Fibroblast of the conjunctiva (primary cell): ENCODE results near the gene SETD2.
A peak's percentile ranks its signal among the peaks of the same experiment; 100 is the strongest.

Source experiments
- DNase-seq: peaks from one replicate; pipeline ENCODE4 v3.0.0-alpha.2; 2010; ENCODE audit warnings: low read depth

SETD2 gene

DNA sequence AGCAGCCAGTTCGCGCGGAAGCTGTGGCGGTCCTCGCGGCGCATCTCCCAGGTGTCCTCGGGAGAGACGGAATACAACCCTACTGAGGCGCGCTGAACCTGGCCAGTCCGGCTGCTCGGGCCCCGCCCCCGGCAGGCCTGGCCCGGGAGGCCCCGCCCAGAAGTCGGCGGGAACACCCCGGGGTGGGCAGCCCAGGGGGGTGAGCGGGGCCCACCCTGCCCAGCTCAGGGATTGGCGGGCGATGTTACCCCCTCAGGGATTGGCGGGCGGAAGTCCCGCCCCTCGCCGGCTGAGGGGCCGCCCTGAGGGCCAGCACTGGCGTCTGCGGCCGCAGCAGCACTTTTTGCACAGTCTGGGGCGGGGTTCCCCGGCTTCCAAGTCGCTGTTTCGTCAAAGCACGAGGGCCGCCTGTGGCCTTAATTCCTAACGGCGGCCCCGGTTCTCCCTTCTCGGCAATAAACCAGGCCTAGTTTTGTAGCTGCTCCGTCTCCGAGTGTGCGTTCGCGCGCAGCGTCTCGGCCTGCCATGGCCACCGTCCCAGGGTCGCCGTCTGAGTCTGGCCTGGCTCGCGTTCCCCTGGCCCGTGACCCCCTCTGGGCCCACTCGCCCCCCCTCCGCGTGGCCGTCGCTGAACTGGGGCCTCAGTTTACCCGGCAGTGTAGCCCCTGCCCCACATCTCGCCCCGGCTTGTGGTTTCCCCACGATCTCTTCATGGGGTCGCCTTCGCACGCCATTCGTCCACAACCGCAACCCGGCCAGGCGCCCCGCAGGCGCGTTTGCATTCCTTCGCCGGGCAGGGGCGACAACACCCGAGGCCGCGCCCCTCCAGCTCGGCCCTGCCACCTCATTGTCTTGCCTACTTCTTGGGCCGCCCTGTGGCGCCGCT is 154.4 kb downstream of the SETD2 start:
- peak; percentile 88 for DNase-seq

GRCh38 chr3:47008851-47009224 is 155.1 kb downstream of the SETD2 start:
- no peak for DNase-seq

DNA sequence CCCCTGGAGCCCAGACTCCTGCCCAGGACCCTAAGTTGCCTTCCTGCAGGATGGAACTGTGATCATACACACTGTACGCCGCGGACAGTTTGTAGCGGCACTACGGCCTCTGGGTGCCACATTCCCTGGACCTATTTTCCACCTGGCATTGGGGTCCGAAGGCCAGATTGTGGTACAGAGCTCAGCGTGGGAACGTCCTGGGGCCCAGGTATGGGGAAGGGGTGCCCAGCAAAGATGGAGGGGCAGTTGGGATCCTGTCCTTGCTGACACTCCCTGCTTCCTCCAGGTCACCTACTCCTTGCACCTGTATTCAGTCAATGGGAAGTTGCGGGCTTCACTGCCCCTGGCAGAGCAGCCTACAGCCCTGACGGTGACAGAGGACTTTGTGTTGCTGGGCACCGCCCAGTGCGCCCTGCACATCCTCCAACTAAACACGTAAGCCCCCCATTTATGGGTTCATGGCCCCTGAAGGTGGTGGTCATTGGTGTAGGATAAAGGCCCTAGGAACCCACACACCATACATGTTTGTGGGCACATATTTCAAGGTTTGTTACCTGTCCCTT is 155.6 kb downstream of the SETD2 start:
- DNase-seq = no peak

DNA sequence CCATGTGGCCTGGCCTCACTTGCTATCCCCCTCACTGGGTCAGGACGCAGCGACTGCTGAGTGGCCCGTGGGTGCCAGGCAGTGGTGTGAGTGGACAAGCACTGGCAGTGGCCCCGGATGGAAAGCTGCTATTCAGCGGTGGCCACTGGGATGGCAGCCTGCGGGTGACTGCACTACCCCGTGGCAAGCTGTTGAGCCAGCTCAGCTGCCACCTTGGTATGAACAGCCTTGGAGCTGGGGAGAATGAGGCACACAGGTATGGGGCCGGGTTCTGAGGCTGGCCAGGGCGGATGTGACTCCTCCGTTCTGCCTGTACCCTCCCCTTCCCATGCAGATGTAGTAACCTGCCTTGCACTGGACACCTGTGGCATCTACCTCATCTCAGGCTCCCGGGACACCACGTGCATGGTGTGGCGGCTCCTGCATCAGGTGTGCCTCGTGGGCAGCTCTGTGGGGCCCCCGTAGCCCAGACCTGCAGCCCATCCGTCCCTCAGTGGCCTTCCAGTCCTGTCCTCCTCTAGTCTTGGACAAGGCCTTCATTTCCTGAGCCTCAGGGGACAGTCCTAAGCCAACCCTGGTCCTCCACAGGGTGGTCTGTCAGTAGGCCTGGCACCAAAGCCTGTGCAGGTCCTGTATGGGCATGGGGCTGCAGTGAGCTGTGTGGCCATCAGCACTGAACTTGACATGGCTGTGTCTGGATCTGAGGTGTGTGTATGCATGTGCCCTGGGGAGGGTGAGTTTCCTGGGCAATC is 156.3 kb downstream of the SETD2 start:
- DNase-seq = no peak

GRCh38 chr3:47007001-47007400 is 156.9 kb downstream of the SETD2 start:
- DNase-seq = no peak

GRCh38 chr3:47006145-47006651 is 157.7 kb downstream of the SETD2 start:
- no peak for DNase-seq

- DNase-seq = no peak
Measured at GRCh38 chr3:47005212-47006144, 158.4 kb downstream of the SETD2 start.

DNA sequence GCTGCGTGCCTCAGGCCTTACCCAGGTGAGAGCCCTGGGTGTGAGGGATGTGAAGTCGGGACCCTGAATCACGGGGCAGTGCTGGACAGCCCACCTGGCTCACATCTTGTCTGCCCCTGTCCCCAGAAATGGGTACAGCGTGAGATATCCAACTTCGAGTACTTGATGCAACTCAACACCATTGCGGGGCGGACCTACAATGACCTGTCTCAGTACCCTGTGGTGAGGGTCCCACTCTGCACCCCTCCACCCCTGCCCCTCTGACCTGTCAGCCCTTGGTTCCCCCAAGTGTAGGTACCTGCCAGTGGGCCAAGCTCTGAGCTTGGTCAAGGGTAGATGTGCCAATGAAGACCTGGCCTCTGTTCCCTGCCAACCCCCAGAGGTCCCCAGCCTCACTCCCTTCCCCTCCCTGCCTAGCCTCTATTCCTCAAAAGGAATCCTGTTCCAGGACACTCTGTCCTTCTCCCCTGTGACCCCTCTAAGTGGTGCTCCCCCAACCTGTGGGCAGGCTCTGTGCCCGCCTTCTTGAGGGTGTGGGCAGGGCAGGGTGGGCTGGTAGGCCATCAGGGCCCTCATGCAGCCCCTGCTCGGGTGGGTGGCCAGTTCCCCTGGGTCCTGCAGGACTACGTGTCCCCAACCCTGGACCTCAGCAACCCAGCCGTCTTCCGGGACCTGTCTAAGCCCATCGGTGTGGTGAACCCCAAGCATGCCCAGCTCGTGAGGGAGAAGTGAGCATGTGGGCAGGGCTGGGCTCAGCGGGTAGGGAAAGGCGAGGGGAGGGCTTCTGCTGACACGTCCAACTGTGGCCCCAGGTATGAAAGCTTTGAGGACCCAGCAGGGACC is 159.3 kb downstream of the SETD2 start:
- no peak for DNase-seq

DNA sequence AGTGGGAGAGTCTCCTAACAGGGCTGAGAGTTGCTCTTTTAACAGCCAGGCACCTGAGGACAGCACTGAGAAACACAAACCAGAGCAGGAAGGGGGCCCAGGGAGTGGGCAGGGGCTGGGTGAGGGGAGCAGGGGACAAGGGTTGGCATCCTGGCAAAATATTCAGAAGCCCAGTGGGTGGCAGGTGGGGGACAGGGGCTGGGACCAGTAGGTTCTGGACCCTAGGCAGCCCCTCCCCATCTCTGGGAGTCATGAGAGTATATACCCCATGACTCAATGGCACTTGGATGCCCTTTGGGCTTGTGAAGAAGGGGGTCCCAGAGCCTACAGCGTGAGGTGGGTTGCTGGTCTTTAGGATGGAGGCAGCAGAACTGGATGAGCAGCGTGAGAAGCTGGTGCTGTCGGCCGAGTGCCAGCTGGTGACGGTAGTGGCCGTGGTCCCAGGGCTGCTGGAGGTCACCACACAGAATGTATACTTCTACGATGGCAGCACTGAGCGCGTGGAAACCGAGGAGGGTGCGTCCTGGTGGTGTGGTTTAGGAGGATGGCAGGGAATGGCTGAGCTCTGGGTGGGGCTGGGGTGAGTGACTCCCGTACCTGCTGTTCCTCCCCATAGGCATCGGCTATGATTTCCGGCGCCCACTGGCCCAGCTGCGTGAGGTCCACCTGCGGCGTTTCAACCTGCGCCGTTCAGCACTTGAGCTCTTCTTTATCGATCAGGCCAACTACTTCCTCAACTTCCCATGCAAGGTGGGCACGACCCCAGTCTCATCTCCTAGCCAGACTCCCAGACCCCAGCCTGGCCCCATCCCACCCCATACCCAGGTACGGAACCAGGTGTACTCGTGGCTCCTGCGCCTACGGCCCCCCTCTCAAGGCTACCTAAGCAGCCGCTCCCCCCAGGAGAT is 160.2 kb downstream of the SETD2 start:
- no peak for DNase-seq

DNA sequence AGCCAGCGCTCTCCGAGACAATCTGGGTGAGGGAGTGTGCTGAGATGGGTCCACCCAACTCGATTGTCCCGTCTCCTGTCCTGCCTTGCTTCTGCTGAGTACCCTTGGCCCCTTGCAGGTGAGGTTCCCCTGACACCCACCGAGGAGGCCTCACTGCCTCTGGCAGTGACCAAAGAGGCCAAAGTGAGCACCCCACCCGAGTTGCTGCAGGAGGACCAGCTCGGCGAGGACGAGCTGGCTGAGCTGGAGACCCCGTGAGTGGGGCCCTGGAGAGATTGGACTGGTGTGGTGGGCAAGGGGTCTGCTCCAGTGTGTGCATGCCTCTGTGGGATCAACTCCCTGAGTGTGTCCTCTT is 160.9 kb downstream of the SETD2 start:
- DNase-seq = no peak

DNA sequence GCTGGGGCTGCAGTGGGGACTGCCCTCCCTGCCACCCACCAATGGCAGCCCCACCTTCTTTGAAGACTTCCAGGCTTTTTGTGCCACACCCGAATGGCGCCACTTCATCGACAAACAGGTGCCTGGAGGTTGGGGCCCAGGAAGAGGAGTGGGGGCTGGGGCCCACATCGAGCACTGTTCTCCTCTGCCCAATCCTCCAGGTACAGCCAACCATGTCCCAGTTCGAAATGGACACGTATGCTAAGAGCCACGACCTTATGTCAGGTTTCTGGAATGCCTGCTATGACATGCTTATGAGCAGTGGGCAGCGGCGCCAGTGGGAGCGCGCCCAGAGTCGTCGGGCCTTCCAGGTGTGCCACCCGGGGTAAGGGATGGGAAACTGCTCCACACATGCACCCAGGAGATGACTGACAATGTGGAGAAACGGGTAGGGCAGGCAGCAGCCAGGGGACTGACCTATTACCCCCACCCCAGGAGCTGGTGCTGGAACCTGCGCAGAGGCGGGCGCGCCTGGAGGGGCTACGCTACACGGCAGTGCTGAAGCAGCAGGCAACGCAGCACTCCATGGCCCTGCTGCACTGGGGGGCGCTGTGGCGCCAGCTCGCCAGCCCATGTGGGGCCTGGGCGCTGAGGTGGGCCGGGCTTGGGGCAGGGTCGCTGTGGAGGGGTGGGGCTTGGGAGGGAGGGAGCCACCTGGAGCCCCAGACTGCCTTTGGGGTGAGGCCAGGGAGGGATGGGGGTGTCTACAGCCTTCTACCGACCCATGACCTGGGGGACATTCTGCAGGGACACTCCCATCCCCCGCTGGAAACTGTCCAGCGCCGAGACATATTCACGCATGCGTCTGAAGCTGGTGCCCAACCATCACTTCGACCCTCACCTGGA is 161.5 kb downstream of the SETD2 start:
- no peak for DNase-seq

DNA sequence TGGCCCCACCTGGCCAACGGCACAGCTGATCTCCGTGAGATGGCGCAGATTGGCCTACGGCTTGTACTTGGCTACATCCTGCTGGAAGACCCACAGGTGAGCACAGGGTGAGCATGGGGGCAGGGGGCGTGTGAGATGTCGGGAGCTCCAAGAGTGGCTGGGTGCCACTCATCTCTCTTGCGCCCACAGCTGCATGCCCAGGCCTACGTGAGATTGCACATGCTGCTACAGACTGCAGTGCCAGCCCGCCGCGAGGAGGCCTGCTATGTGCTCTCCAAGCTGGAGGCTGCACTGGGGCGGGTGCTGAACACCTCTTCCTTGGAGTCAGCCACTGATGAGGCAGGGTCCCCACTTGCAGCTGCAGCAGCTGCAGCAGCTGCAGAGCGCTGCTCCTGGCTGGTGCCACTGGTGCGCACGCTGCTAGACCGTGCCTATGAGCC is 162.2 kb downstream of the SETD2 start:
- no peak for DNase-seq

GRCh38 chr3:47000922-47001730 is 162.8 kb downstream of the SETD2 start:
- no peak for DNase-seq

- no peak for DNase-seq
Measured at GRCh38 chr3:47000198-47000815, 163.6 kb downstream of the SETD2 start.

GRCh38 chr3:46999516-47000197 is 164.3 kb downstream of the SETD2 start:
- no peak for DNase-seq

DNA sequence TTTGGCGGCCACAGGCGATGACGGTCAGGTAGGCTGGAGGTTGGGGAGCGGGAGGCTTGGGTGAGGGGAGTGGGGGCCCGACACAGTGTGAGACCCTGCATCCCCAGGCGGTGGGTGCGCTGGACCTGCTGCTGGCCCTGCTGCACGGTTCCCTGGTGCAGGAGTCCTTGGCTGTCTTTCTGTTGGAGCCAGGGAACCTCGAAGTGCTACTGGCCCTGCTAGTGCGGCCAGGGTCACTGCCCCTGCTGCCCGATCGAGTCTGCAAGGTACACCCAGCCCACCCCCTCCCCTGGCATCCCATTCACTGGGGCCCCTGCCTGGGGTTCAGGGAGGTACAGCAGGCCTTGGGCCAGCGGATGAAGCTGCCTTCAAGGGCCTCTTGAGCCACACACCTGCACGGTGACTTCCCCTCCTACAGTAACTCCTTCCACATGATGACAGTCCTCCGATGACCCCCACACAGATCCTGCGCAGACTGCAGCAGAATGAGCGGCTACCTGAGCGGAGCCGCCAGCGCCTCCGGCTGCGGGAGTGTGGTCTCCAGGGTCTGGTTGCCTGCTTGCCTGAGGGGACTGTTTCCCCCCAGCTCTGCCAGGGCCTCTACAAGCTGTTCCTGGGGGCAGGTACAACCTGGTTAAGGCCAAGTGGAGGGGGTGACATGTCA is 164.9 kb downstream of the SETD2 start:
- no peak for DNase-seq
